NCI-H82 treated with DMSO at 0.1 percent for 48 hours (cell line): ENCODE data around the gene TRANK1.
"Not testable (repeated sequence)": the region's sequence is repeated elsewhere in the genome, so short reads cannot be mapped to it uniquely, and the experiment has no call there.

Experiments
- DNase-seq: peaks from one replicate; lab custom pipeline; 2025; ENCODE audit not compliant: unreplicated experiment; lab: John Stamatoyannopoulos, UW

TRANK1 gene

GRCh38 chr3:36957862-36958686, 13.2 kb upstream of the TRANK1 start:
- no peak for DNase-seq

- DNase-seq, result no peak
Measured at GRCh38 chr3:36957063-36957462, 12.2 kb upstream of the TRANK1 start.

- no peak for DNase-seq
Measured at GRCh38 chr3:36956155-36956554, 11.3 kb upstream of the TRANK1 start.

GRCh38 chr3:36954452-36955134, 9.7 kb upstream of the TRANK1 start:
- DNase-seq, result no peak

GRCh38 chr3:36947814-36948213, 3.0 kb upstream of the TRANK1 start:
- DNase-seq, result not testable (repeated sequence)

- no peak for DNase-seq
Measured at GRCh38 chr3:36945333-36945980, 603 bp upstream of the TRANK1 start.

GRCh38 chr3:36944012-36944640, 728 bp downstream of the TRANK1 start:
- no peak for DNase-seq

- DNase-seq, result no peak
Measured at GRCh38 chr3:36943601-36944000, 1.3 kb downstream of the TRANK1 start.

GRCh38 chr3:36942638-36943248, 2.1 kb downstream of the TRANK1 start:
- DNase-seq, result no peak

- DNase-seq, result no peak
Measured at GRCh38 chr3:36941658-36942057, 3.2 kb downstream of the TRANK1 start.

- DNase-seq, result no peak
Measured at GRCh38 chr3:36941162-36941561, 3.7 kb downstream of the TRANK1 start.

- DNase-seq, result no peak
Measured at GRCh38 chr3:36937492-36937891, 7.4 kb downstream of the TRANK1 start.

GRCh38 chr3:36933540-36934296, 11.1 kb downstream of the TRANK1 start:
- no peak for DNase-seq

- DNase-seq, result not testable (repeated sequence)
Measured at GRCh38 chr3:36931424-36931823, 13.4 kb downstream of the TRANK1 start.

GRCh38 chr3:36928220-36928619, 16.6 kb downstream of the TRANK1 start:
- no peak for DNase-seq

GRCh38 chr3:36926292-36926897, 18.5 kb downstream of the TRANK1 start:
- no peak for DNase-seq

- DNase-seq, result no peak
Measured at GRCh38 chr3:36924744-36925521, 19.9 kb downstream of the TRANK1 start.

GRCh38 chr3:36923981-36924743, 20.7 kb downstream of the TRANK1 start:
- DNase-seq, result no peak
